Suprapubic skin (tissue), 4 donors: ENCODE results near the gene NAP1L5. TPM values are rescaled to one million over a fixed set of nuclear protein-coding genes. Genes with fewer than 3 reads are reported as not detected.

Source experiments
- DNase-seq, 2 donors: peaks; one replicate each; pipeline ENCODE4 v3.0.0-alpha.2; 2019; ENCODE audit warnings: low spot score in 2 of 2
- H3K27ac ChIP-seq: fragments of 200-600 bp; sonication (generic); one replicate; pipeline ENCODE4 v1.5.1; 2019
- H3K27me3 ChIP-seq: fragments of 200-600 bp; sonication (generic); one replicate; pipeline ENCODE4 v1.5.1; 2019
- H3K36me3 ChIP-seq: fragments of 200-600 bp; sonication (generic); one replicate; pipeline ENCODE4 v1.5.1; 2019
- H3K4me1 ChIP-seq: fragments of 200-600 bp; sonication (generic); one replicate; pipeline ENCODE4 v1.5.1; 2019
- H3K4me3 ChIP-seq: fragments of 200-600 bp; sonication (generic); one replicate; pipeline ENCODE4 v1.5.1; 2019; ENCODE audit warnings: mild to moderate bottlenecking
- H3K9me3 ChIP-seq: fragments of 200-600 bp; sonication (generic); one replicate; pipeline ENCODE4 v1.5.1; 2019
- CTCF ChIP-seq, 2 donors: fragments of 200-600 bp in 1 of 2; fragments of 450-650 bp in 1 of 2; sonication (generic) in 1 of 2; IDR thresholded peaks; one replicate each; pipeline ENCODE4 v1.5.1; 2016 to 2019; ENCODE audit warnings: antibody characterized with exemption in 2 of 2, mild to moderate bottlenecking in 1 of 2, moderate library complexity in 1 of 2
- POLR2A ChIP-seq, 2 donors: fragments of 450-650 bp; IDR thresholded peaks; one replicate each; pipeline ENCODE4 v1.6.1; 2017; ENCODE audit warnings: antibody characterized with exemption in 2 of 2, mild to moderate bottlenecking in 2 of 2, moderate library complexity in 2 of 2
- POLR2AphosphoS5 ChIP-seq, 3 donors: sonication (generic); formaldehyde crosslinking; IDR thresholded peaks; one replicate each; pipeline ENCODE4 v1.6.1; 2017; ENCODE audit warnings: antibody characterized with exemption in 3 of 3
- WGBS: methylation state at CpG from one replicate; pipeline ENCODE4 v1.1.5; 2018; 5-methylcytosine and 5-hydroxymethylcytosine counted together
- total RNA-seq, 4 donors: library from RNA; depleted of rRNA; stranded (reverse); fragments of >200 nt; gene quantifications; one replicate each; pipeline ENCODE4 v1.1.0, GENCODE V29; 2016

Gene NAP1L5
- total RNA-seq, 4 donors from 2014 or later, result 1.1 to 2.4 (median 2.0) TPM

GRCh38 chr4:88646528-88647280 lies 50.9 kb downstream of the NAP1L5 start:
- no peaks in the 10 kb centered on the region for H3K36me3 ChIP-seq
- peaks cover 4% of the 10 kb centered on the region for H3K9me3 ChIP-seq
- no peak for TF ChIP-seq POLR2AphosphoS5 (IDR thresholded peaks at IDR 0.05)
- TF ChIP-seq CTCF (IDR thresholded peaks at IDR 0.05), result no peak
- TF ChIP-seq POLR2A (IDR thresholded peaks at IDR 0.05), result no peak
- DNase-seq, result no peak
- H3K27me3 ChIP-seq, result no peaks in the 10 kb centered on the region
- 90% methylated on average over 7 of the region's 7 CpGs for WGBS
- no peak overlapping the region for H3K4me3 ChIP-seq
- H3K27ac ChIP-seq, result no peak overlapping the region
- no peaks in the 10 kb centered on the region for H3K4me1 ChIP-seq

- 89% methylated on average over 1 of the region's 1 CpG for WGBS
- H3K27ac ChIP-seq, result no peak overlapping the region
These were observed 51.6 kb downstream of the NAP1L5 start for GRCh38 chr4:88645994-88646393.

More at GRCh38 chr4:88645994-88646393, 51.6 kb downstream of the NAP1L5 start:
- TF ChIP-seq POLR2A (IDR thresholded peaks at IDR 0.05), result no peak
- H3K9me3 ChIP-seq, result peaks cover 4% of the 10 kb centered on the region
- no peak for DNase-seq
- H3K27me3 ChIP-seq, result no peaks in the 10 kb centered on the region
- H3K4me3 ChIP-seq, result no peak overlapping the region
- H3K36me3 ChIP-seq, result no peaks in the 10 kb centered on the region
- no peaks in the 10 kb centered on the region for H3K4me1 ChIP-seq

Other genes starting within 250 kb of the NAP1L5 start
- gene HERC5, start 240.7 kb downstream of the NAP1L5 start, total RNA-seq, result 1 to 10 TPM; 1.1 to 2.8 (median 1.8) TPM
- gene PYURF, start 174.1 kb downstream of the NAP1L5 start, total RNA-seq, result 10 to 100 TPM; 52.0 to 88.9 (median 82.2) TPM
- 100 to 1,000 TPM in 1 of 4 donors, 10 to 100 TPM in 3; 41.6 to 110 (median 48.0) TPM for gene HERC3, start 105.3 kb downstream of the NAP1L5 start, total RNA-seq